ENCODE data around the gene ANP32A.
"Not testable (repeated sequence)": the region's sequence is repeated elsewhere in the genome, so short reads cannot be mapped to it uniquely, and the experiment has no call there.

ANP32A gene

GRCh38 chr15:68759982-68760579, 60.6 kb downstream of the ANP32A start:
- DNase-seq: not testable (repeated sequence)

- no peak for DNase-seq
These were observed 65.0 kb downstream of the ANP32A start for GRCh38 chr15:68755731-68756130.

- no peak for DNase-seq
These were observed 69.1 kb downstream of the ANP32A start for GRCh38 chr15:68751622-68752021.

- no peak for DNase-seq
These were observed 70.9 kb downstream of the ANP32A start for GRCh38 chr15:68749793-68750192.

- DNase-seq: no peak
These were observed 71.3 kb downstream of the ANP32A start for GRCh38 chr15:68749365-68749764.

- no peak for DNase-seq
These were observed 77.4 kb downstream of the ANP32A start for GRCh38 chr15:68743256-68743655.

- peak in 19 of 58 donors; percentile 4 to 63 (median 34) for DNase-seq
These were observed 81.2 kb downstream of the ANP32A start for GRCh38 chr15:68739390-68740080.

- DNase-seq: no peak
These were observed 85.1 kb downstream of the ANP32A start for GRCh38 chr15:68735610-68736009.

GRCh38 chr15:68734881-68735280, 85.8 kb downstream of the ANP32A start:
- no peak for DNase-seq

GRCh38 chr15:68734352-68734751, 86.3 kb downstream of the ANP32A start:
- DNase-seq: no peak

- no peak for DNase-seq
These were observed 87.0 kb downstream of the ANP32A start for GRCh38 chr15:68733666-68734065.

- DNase-seq: no peak
These were observed 88.2 kb downstream of the ANP32A start for GRCh38 chr15:68732451-68732850.

- DNase-seq: no peak
These were observed 89.5 kb downstream of the ANP32A start for GRCh38 chr15:68730976-68731897.

- DNase-seq: peak in 50 of 58 donors; percentile 12 to 69 (median 36)
These were observed 90.2 kb downstream of the ANP32A start for GRCh38 chr15:68730471-68730919.

GRCh38 chr15:68729789-68730411, 90.8 kb downstream of the ANP32A start:
- DNase-seq: peak in 33 of 58 donors; percentile 10 to 63 (median 30)
